ENCODE results near the gene CGB2. TPM values are rescaled to one million over a fixed set of nuclear protein-coding genes. Genes with fewer than 3 reads are reported as not detected.
A peak's percentile ranks its signal among the peaks of the same experiment; 100 is the strongest.

CGB2 gene
- total and polyA plus RNA-seq, 9 of the 15 experiments (the other 6 are each of a cell fraction or from before 2014, with no cell fraction given) = 0.22 TPM; not detected in 8

- TF ChIP-seq HBP1 (CRISPR knock-in tag; IDR thresholded peaks at IDR 0.05) (no peak), ETV6 (IDR thresholded peaks at IDR 0.05; ENCODE audit: borderline replicate concordance in 1 of 2, low read depth in 2 of 2, low read length in 1 of 2) (no peak), ETV6 (CRISPR knock-in tag; IDR thresholded peaks at IDR 0.05; ENCODE audit: borderline replicate concordance) (no peak), RREB1 (CRISPR knock-in tag; IDR thresholded peaks at IDR 0.05) (no peak), RBM39 (optimal IDR thresholded peaks at IDR 0.05; ENCODE audit: low read depth, low read length) (no peak), CEBPZ (IDR thresholded peaks at IDR 0.05; ENCODE audit: borderline replicate concordance, low read depth, low read length) (no peak), MLLT1 (IDR thresholded peaks at IDR 0.05) (0 out of 4 replicates have a peak, but pooled peaks of 1 of the 2 experiments have one; percentile 44), MCM3 (IDR thresholded peaks at IDR 0.05) (no peak), ATF1 (CRISPR knock-in tag; IDR thresholded peaks at IDR 0.05) (no peak), ATF1 (tag; IDR thresholded peaks at IDR 0.05) (no peak), NCOA6 (IDR thresholded peaks at IDR 0.05) (no peak), MIER1 (IDR thresholded peaks at IDR 0.05; ENCODE audit: low read depth) (no peak), CREB3L1 (IDR thresholded peaks at IDR 0.05; ENCODE audit: borderline replicate concordance, low read depth) (no peak)
Measured at GRCh38 chr19:49020931-49021895, 10.5 kb upstream of the CGB2 start (continued).

Measured in K562 (cell line).